DND-41 (cell line): ENCODE results near the gene SF3B6.

ENCODE experiments used
- ATAC-seq: fragments of 200-7000 bp; cut with Tn5 transposase; 3 replicates; pipeline ENCODE4 v1.9.1; 2021; ENCODE audit warnings: low read depth; ENCODE audit not compliant: insufficient read depth
- DNase-seq: peaks from one replicate; pipeline ENCODE4 v3.0.0-alpha.2; 2020
- H2AFZ ChIP-seq: 2 replicates; pipeline ENCODE4 v1.6.0; 2012; ENCODE audit warnings: low read depth, low read length
- H3K27ac ChIP-seq: 2 replicates; pipeline ENCODE4 v1.5.1; 2012; ENCODE audit warnings: low read length, inconsistent platforms
- H3K27me3 ChIP-seq: fragments of 200-600 bp; sonication (generic); 2 replicates; pipeline ENCODE4 v1.6.0; 2012; ENCODE audit warnings: low read length, mild to moderate bottlenecking, inconsistent platforms; ENCODE audit not compliant: insufficient read depth, poor library complexity
- H3K36me3 ChIP-seq: 2 replicates; pipeline ENCODE4 v1.5.1; 2012; ENCODE audit warnings: low read length, inconsistent platforms; ENCODE audit not compliant: insufficient read depth
- H3K4me1 ChIP-seq: 2 replicates; pipeline ENCODE4 v1.5.1; 2012; ENCODE audit warnings: mild to moderate bottlenecking, low read length; ENCODE audit not compliant: insufficient read depth
- H3K4me2 ChIP-seq: 2 replicates; pipeline ENCODE4 v1.6.0; 2012; ENCODE audit warnings: mild to moderate bottlenecking, moderate library complexity, low read length, inconsistent platforms; ENCODE audit not compliant: insufficient read depth
- H3K4me3 ChIP-seq, 2 experiments: fragments of 200-600 bp in 1 of 2; shearing (Covaris generic) in 1 of 2; 2 replicates each; pipeline ENCODE4 v1.5.1; 2012 to 2016; ENCODE audit warnings: inconsistent platforms in 2 of 2, low read length in 2 of 2, mild to moderate bottlenecking in 2 of 2, low read depth in 1 of 2, moderate library complexity in 1 of 2
- H3K79me2 ChIP-seq: 2 replicates; pipeline ENCODE4 v1.6.0; 2012; ENCODE audit warnings: low read length, inconsistent platforms; ENCODE audit not compliant: insufficient read depth
- H3K9ac ChIP-seq: 2 replicates; pipeline ENCODE4 v1.6.0; 2012; ENCODE audit warnings: low read depth, mild to moderate bottlenecking, inconsistent platforms, low read length, moderate library complexity
- H3K9me3 ChIP-seq: 2 replicates; pipeline ENCODE4 v1.5.1; 2012; ENCODE audit warnings: low read length, moderate library complexity, mild to moderate bottlenecking, inconsistent platforms; ENCODE audit not compliant: insufficient read depth, severe bottlenecking
- H4K20me1 ChIP-seq: 2 replicates; pipeline ENCODE4 v1.6.0; 2012; ENCODE audit warnings: low read length; ENCODE audit not compliant: insufficient read depth
- CTCF ChIP-seq: IDR thresholded peaks from 2 replicates; pipeline ENCODE4 v1.5.1; 2012; ENCODE audit warnings: borderline replicate concordance, low read length, moderate library complexity, mild to moderate bottlenecking; ENCODE audit not compliant: poor library complexity, severe bottlenecking; ENCODE audit errors: extremely low read depth
- EZH2 ChIP-seq: IDR thresholded peaks from 3 replicates; pipeline ENCODE4 v1.6.1; 2012; ENCODE audit warnings: borderline replicate concordance, low read depth, mild to moderate bottlenecking, moderate library complexity, low read length, inconsistent platforms; ENCODE audit not compliant: severe bottlenecking

Gene SF3B6

GRCh38 chr2:24117902-24118301, 41.8 kb upstream of the SF3B6 start:
- Histone ChIP-seq H3K4me2 (no peak overlapping the region), H3K27me3 (no peaks in the 10 kb centered on the region), H3K4me1 (peaks cover 8% of the 10 kb centered on the region), H3K36me3 (no peaks in the 10 kb centered on the region), H4K20me1 (no peaks in the 10 kb centered on the region), H2AFZ (no peak overlapping the region), H3K27ac (no peak overlapping the region), H3K4me3 (no peak overlapping the region), H3K9me3 (no peaks in the 10 kb centered on the region), H3K9ac (no peak overlapping the region), H3K79me2 (no peaks in the 10 kb centered on the region)
- no peak for ATAC-seq
- TF ChIP-seq CTCF (no peak), EZH2 (no peak)
- no peak for DNase-seq

- Histone ChIP-seq H4K20me1 (no peaks in the 10 kb centered on the region), H3K4me3 (no peak overlapping the region), H3K9me3 (no peaks in the 10 kb centered on the region), H3K27ac (no peak overlapping the region), H3K27me3 (no peaks in the 10 kb centered on the region), H3K4me2 (no peak overlapping the region), H3K9ac (no peak overlapping the region), H3K4me1 (no peaks in the 10 kb centered on the region), H2AFZ (no peak overlapping the region), H3K36me3 (no peaks in the 10 kb centered on the region), H3K79me2 (no peaks in the 10 kb centered on the region)
- ATAC-seq: no peak
- TF ChIP-seq CTCF (no peak), EZH2 (no peak)
- DNase-seq: no peak
Observed at GRCh38 chr2:24115057-24115456, 38.9 kb upstream of the SF3B6 start.

GRCh38 chr2:24111407-24111901, 35.3 kb upstream of the SF3B6 start:
- no peak for ATAC-seq
- no peak overlapping the region for H3K27ac ChIP-seq
- no peak overlapping the region for H2AFZ ChIP-seq

More at GRCh38 chr2:24111407-24111901, 35.3 kb upstream of the SF3B6 start:
- no peaks in the 10 kb centered on the region for H3K79me2 ChIP-seq
- no peak overlapping the region for H3K4me3 ChIP-seq
- H3K27me3 ChIP-seq: no peaks in the 10 kb centered on the region
- H3K36me3 ChIP-seq: no peaks in the 10 kb centered on the region
- peaks cover 3% of the 10 kb centered on the region for H3K9me3 ChIP-seq
- H3K4me1 ChIP-seq: no peaks in the 10 kb centered on the region
- TF ChIP-seq EZH2: no peak
- TF ChIP-seq CTCF: no peak
- no peak overlapping the region for H3K9ac ChIP-seq
- no peak for DNase-seq
- no peak overlapping the region for H3K4me2 ChIP-seq
- no peaks in the 10 kb centered on the region for H4K20me1 ChIP-seq
